ENCODE results near the gene AHSG.

GRCh38 chr3:186570096-186570940 lies 42.5 kb upstream of the AHSG start, which contains the start of gene DNAJB11:
- TF ChIP-seq, protein P1, sequence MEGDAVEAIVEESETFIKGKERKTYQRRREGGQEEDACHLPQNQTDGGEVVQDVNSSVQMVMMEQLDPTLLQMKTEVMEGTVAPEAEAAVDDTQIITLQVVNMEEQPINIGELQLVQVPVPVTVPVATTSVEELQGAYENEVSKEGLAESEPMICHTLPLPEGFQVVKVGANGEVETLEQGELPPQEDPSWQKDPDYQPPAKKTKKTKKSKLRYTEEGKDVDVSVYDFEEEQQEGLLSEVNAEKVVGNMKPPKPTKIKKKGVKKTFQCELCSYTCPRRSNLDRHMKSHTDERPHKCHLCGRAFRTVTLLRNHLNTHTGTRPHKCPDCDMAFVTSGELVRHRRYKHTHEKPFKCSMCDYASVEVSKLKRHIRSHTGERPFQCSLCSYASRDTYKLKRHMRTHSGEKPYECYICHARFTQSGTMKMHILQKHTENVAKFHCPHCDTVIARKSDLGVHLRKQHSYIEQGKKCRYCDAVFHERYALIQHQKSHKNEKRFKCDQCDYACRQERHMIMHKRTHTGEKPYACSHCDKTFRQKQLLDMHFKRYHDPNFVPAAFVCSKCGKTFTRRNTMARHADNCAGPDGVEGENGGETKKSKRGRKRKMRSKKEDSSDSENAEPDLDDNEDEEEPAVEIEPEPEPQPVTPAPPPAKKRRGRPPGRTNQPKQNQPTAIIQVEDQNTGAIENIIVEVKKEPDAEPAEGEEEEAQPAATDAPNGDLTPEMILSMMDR (IDR thresholded peaks at IDR 0.05) = peak in 1 of 6 experiments; percentile 17
- peak in 3 of 4 donors; percentile 50 to 79 (median 58) for TF ChIP-seq POLR2A (IDR thresholded peaks at IDR 0.05)
